ENCODE data around the gene CCDC33.
A peak's percentile ranks its signal among the peaks of the same experiment; 100 is the strongest.
"Not testable (repeated sequence)": the region's sequence is repeated elsewhere in the genome, so short reads cannot be mapped to it uniquely, and the experiment has no call there.

CCDC33 gene

DNA sequence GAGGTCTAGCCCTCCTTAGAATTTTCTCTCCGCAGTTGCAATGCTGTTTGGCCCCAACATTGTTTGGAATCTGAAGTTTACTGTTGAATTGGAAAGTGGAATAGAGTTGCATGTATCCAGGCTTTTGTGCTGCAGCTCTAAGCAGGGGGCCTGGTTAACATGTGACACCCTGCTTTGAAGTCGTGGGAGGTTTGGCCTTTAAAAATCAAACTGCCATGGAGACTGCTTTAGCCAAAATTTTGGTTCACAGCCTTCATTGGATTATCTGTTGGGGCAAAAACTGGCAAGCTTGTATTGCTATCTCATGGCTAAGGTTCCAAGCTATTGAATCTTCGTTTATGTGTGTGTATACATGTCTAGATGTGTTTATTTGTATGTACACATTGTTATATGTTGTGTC lies 115.5 kb downstream of the CCDC33 start:
- Histone ChIP-seq H3K79me1 (ENCODE audit: low read length) (peaks cover 1% of the 10 kb centered on the region), H3K9me3 (ENCODE audit: insufficient read depth, low read depth, low read length) (no peaks in the 10 kb centered on the region), H3K18ac (ENCODE audit: low read length) (no peak overlapping the region), H3K23ac (ENCODE audit: low read length) (no peak overlapping the region), H3K4me3 (ENCODE audit: low read depth, low read length) (no peak overlapping the region), H4K12ac (ENCODE audit: low read depth, low read length) (no peak overlapping the region), H2AK5ac (ENCODE audit: low read length) (no peak overlapping the region), H2BK5ac (ENCODE audit: low read depth, low read length, poor library complexity) (no peak overlapping the region), H3K27me3 (ENCODE audit: insufficient read depth, low read length) (no peaks in the 10 kb centered on the region), H3K4me2 (ENCODE audit: low read length) (no peak overlapping the region), H3K79me2 (ENCODE audit: control insufficient read depth, insufficient read depth, low read length, poor library complexity) (no peaks in the 10 kb centered on the region), H3K4ac (ENCODE audit: low read depth, low read length) (no peak overlapping the region), H3K9ac (ENCODE audit: low read length) (no peak overlapping the region), H2AFZ (ENCODE audit: insufficient read depth, low read length, poor library complexity) (no peak overlapping the region), H2BK12ac (ENCODE audit: low read length) (no peak overlapping the region), H3K27ac (ENCODE audit: low read depth, low read length) (no peak overlapping the region), H3K36me3 (ENCODE audit: control insufficient read depth in 1 of 2, insufficient read depth in 2 of 2, low read length in 2 of 2) (peaks cover 0 to 2% of the 10 kb centered on the region in 2 experiments), H3K4me1 (ENCODE audit: control insufficient read depth in 1 of 2, insufficient read depth in 2 of 2, low read length in 2 of 2) (peaks cover 0 to 3% of the 10 kb centered on the region in 2 experiments), H4K8ac (ENCODE audit: low read depth, low read length) (no peak overlapping the region), H3K14ac (ENCODE audit: low read length) (no peak overlapping the region), H4K91ac (ENCODE audit: low read depth, low read length) (no peak overlapping the region), H2BK120ac (ENCODE audit: insufficient read depth, low read length, poor library complexity) (no peak overlapping the region)
- WGBS (ENCODE audit: extremely low coverage, insufficient coverage, insufficient read length), result no CpG with 5 or more reads among the region's 3 CpGs
- no peak for DNase-seq

- no peak for DNase-seq
- H3K79me1 ChIP-seq (ENCODE audit: low read length), result peaks cover 1% of the 10 kb centered on the region
- no peak overlapping the region for H3K23ac ChIP-seq (ENCODE audit: low read length)
- no CpG with 5 or more reads among the region's 3 CpGs for WGBS (ENCODE audit: extremely low coverage, insufficient coverage, insufficient read length)
- no peak overlapping the region for H2BK5ac ChIP-seq (ENCODE audit: low read depth, low read length, poor library complexity)
- no peak overlapping the region for H3K9ac ChIP-seq (ENCODE audit: low read length)
- H2AK5ac ChIP-seq (ENCODE audit: low read length), result no peak overlapping the region
- no peak overlapping the region for H3K4me3 ChIP-seq (ENCODE audit: low read depth, low read length)
- no peak overlapping the region for H3K18ac ChIP-seq (ENCODE audit: low read length)
- no peak overlapping the region for H2AFZ ChIP-seq (ENCODE audit: insufficient read depth, low read length, poor library complexity)
- no peak overlapping the region for H2BK12ac ChIP-seq (ENCODE audit: low read length)
- no peak overlapping the region for H3K4me2 ChIP-seq (ENCODE audit: low read length)
- no peaks in the 10 kb centered on the region for H3K79me2 ChIP-seq (ENCODE audit: control insufficient read depth, insufficient read depth, low read length, poor library complexity)
- no peak overlapping the region for H4K12ac ChIP-seq (ENCODE audit: low read depth, low read length)
- H3K4me1 ChIP-seq (ENCODE audit: control insufficient read depth in 1 of 2, insufficient read depth in 2 of 2, low read length in 2 of 2), result peaks cover 0 to 3% of the 10 kb centered on the region in 2 experiments
- no peak overlapping the region for H3K14ac ChIP-seq (ENCODE audit: low read length)
- no peaks in the 10 kb centered on the region for H3K9me3 ChIP-seq (ENCODE audit: insufficient read depth, low read depth, low read length)
- peaks cover 0 to 2% of the 10 kb centered on the region in 2 experiments for H3K36me3 ChIP-seq (ENCODE audit: control insufficient read depth in 1 of 2, insufficient read depth in 2 of 2, low read length in 2 of 2)
- no peak overlapping the region for H4K8ac ChIP-seq (ENCODE audit: low read depth, low read length)
- no peak overlapping the region for H3K4ac ChIP-seq (ENCODE audit: low read depth, low read length)
- no peaks in the 10 kb centered on the region for H3K27me3 ChIP-seq (ENCODE audit: insufficient read depth, low read length)
- no peak overlapping the region for H3K27ac ChIP-seq (ENCODE audit: low read depth, low read length)
- H4K91ac ChIP-seq (ENCODE audit: low read depth, low read length), result no peak overlapping the region
- H2BK120ac ChIP-seq (ENCODE audit: insufficient read depth, low read length, poor library complexity), result no peak overlapping the region
Observed at GRCh38 chr15:74352393-74352910, 116.3 kb downstream of the CCDC33 start.

- not testable (repeated sequence) for H3K9ac ChIP-seq (ENCODE audit: low read length); H3K4me1 ChIP-seq (ENCODE audit: control insufficient read depth in 1 of 2, insufficient read depth in 2 of 2, low read length in 2 of 2); H2BK12ac ChIP-seq (ENCODE audit: low read length); H2BK120ac ChIP-seq (ENCODE audit: insufficient read depth, low read length, poor library complexity); H3K4ac ChIP-seq (ENCODE audit: low read depth, low read length); H2AK5ac ChIP-seq (ENCODE audit: low read length); H3K4me2 ChIP-seq (ENCODE audit: low read length); H3K79me1 ChIP-seq (ENCODE audit: low read length); H3K4me3 ChIP-seq (ENCODE audit: low read depth, low read length); H2BK5ac ChIP-seq (ENCODE audit: low read depth, low read length, poor library complexity); H3K14ac ChIP-seq (ENCODE audit: low read length); H3K9me3 ChIP-seq (ENCODE audit: insufficient read depth, low read depth, low read length); H3K18ac ChIP-seq (ENCODE audit: low read length); H3K79me2 ChIP-seq (ENCODE audit: control insufficient read depth, insufficient read depth, low read length, poor library complexity); H4K91ac ChIP-seq (ENCODE audit: low read depth, low read length); H4K8ac ChIP-seq (ENCODE audit: low read depth, low read length); H2AFZ ChIP-seq (ENCODE audit: insufficient read depth, low read length, poor library complexity); H4K12ac ChIP-seq (ENCODE audit: low read depth, low read length); H3K27me3 ChIP-seq (ENCODE audit: insufficient read depth, low read length); H3K27ac ChIP-seq (ENCODE audit: low read depth, low read length); DNase-seq; H3K36me3 ChIP-seq (ENCODE audit: control insufficient read depth in 1 of 2, insufficient read depth in 2 of 2, low read length in 2 of 2); H3K23ac ChIP-seq (ENCODE audit: low read length)
- WGBS (ENCODE audit: extremely low coverage, insufficient coverage, insufficient read length), result no CpG with 5 or more reads among the region's 2 CpGs
Observed at GRCh38 chr15:74353992-74354391, 117.9 kb downstream of the CCDC33 start.

- peak overlapping the region; percentile 43 for H4K91ac ChIP-seq (ENCODE audit: low read depth, low read length)
- not testable (repeated sequence) for H3K4me1 ChIP-seq (ENCODE audit: control insufficient read depth in 1 of 2, insufficient read depth in 2 of 2, low read length in 2 of 2); H3K4me2 ChIP-seq (ENCODE audit: low read length); H3K79me1 ChIP-seq (ENCODE audit: low read length); H3K9me3 ChIP-seq (ENCODE audit: insufficient read depth, low read depth, low read length); H3K14ac ChIP-seq (ENCODE audit: low read length); H2BK120ac ChIP-seq (ENCODE audit: insufficient read depth, low read length, poor library complexity); H3K27ac ChIP-seq (ENCODE audit: low read depth, low read length); H3K79me2 ChIP-seq (ENCODE audit: control insufficient read depth, insufficient read depth, low read length, poor library complexity); H3K36me3 ChIP-seq (ENCODE audit: control insufficient read depth in 1 of 2, insufficient read depth in 2 of 2, low read length in 2 of 2); DNase-seq; H2BK12ac ChIP-seq (ENCODE audit: low read length); H2BK5ac ChIP-seq (ENCODE audit: low read depth, low read length, poor library complexity); H2AFZ ChIP-seq (ENCODE audit: insufficient read depth, low read length, poor library complexity); H3K9ac ChIP-seq (ENCODE audit: low read length); H3K23ac ChIP-seq (ENCODE audit: low read length); H3K4ac ChIP-seq (ENCODE audit: low read depth, low read length); H2AK5ac ChIP-seq (ENCODE audit: low read length); H3K4me3 ChIP-seq (ENCODE audit: low read depth, low read length); H3K27me3 ChIP-seq (ENCODE audit: insufficient read depth, low read length); H3K18ac ChIP-seq (ENCODE audit: low read length); H4K12ac ChIP-seq (ENCODE audit: low read depth, low read length)
- H4K8ac ChIP-seq (ENCODE audit: low read depth, low read length), result peak overlapping the region; percentile 50
- no CpG with 5 or more reads among the region's 6 CpGs for WGBS (ENCODE audit: extremely low coverage, insufficient coverage, insufficient read length)
Observed at GRCh38 chr15:74356050-74356449, 119.9 kb downstream of the CCDC33 start.
